GM23248 (cell line): ENCODE measurements around the gene ARID5B.

Source experiments
- EZH2 ChIP-seq: fragments of 200-600 bp; sonication (generic); IDR thresholded peaks from 2 replicates; pipeline ENCODE4 v1.6.1; 2018; ENCODE audit warnings: antibody characterized with exemption, mild to moderate bottlenecking; ENCODE audit not compliant: insufficient read depth, poor library complexity, severe bottlenecking
- EZH2phosphoT487 ChIP-seq: fragments of 200-600 bp; sonication (generic); IDR thresholded peaks from 2 replicates; pipeline ENCODE4 v1.6.1; 2018; ENCODE audit warnings: antibody characterized with exemption, moderate library complexity, mild to moderate bottlenecking, low read depth; ENCODE audit not compliant: insufficient read depth

DNA sequence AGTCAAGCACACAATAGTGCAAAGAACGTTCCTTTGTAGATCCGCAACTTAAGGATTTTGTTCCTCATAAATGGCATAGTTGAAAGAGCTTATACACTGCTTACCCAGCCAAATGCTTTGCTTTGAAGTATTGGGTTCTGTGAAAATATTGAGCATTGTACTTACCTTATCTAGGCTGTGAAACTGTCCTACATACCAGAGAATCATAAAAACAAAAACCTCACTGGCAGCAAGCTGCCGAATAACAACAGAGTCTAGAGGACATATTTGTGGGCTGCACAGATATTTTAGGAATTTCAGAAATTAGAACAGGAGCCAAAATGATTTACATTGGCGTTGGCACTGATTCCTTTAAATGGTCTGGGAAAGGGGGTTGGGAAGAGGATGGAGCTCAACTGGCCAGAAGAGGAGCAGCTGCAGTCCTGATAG lies 192.4 kb downstream of the ARID5B start:
- TF ChIP-seq EZH2: no peak
- TF ChIP-seq EZH2phosphoT487: no peak
